HepG2 (cell line): ENCODE data around the gene TRPV4. TPM values are rescaled to one million over a fixed set of nuclear protein-coding genes. Genes with fewer than 3 reads are reported as not detected.
A peak's percentile ranks its signal among the peaks of the same experiment; 100 is the strongest.

Experiments
- BCL6 ChIP-seq: IDR thresholded peaks from 2 replicates; pipeline ENCODE4 v1.6.1; 2016; ENCODE audit warnings: missing genetic modification reagents, missing compliant biosample characterization
- CBX1 ChIP-seq: IDR thresholded peaks from one replicate; pipeline ENCODE4 v1.6.1; 2016; ENCODE audit warnings: antibody characterized with exemption, low read depth
- FLYWCH1 ChIP-seq: sonication (generic); formaldehyde crosslinking; IDR thresholded peaks from 2 replicates; pipeline ENCODE4 v1.8.1; 2023; ENCODE audit warnings: mild to moderate bottlenecking, missing genetic modification reagents
- GATAD1 ChIP-seq: IDR thresholded peaks from 2 replicates; pipeline ENCODE4 v1.6.1; 2016; ENCODE audit warnings: missing genetic modification reagents, missing compliant biosample characterization
- JDP2 ChIP-seq: sonication (generic); formaldehyde crosslinking; IDR thresholded peaks from 2 replicates; pipeline ENCODE4 v1.8.1; 2022; ENCODE audit warnings: missing genetic modification reagents, borderline replicate concordance
- MXD4 ChIP-seq: IDR thresholded peaks from 2 replicates; pipeline ENCODE4 v1.6.1; 2016; ENCODE audit warnings: mild to moderate bottlenecking, missing biosample characterization, missing genetic modification reagents
- NONO ChIP-seq, 2 experiments: fragments of 450-650 bp in 1 of 2; sonication (generic) in 1 of 2; formaldehyde crosslinking in 1 of 2; IDR thresholded peaks in 1 of 2; conservative IDR thresholded peaks in 1 of 2; 2 replicates each; pipeline versions ENCODE4 v1.6.1 to v1.8.0; 2017 to 2022; ENCODE audit warnings: mild to moderate bottlenecking in 1 of 2, missing genetic modification reagents in 1 of 2, moderate library complexity in 1 of 2
- NR2F2 ChIP-seq: IDR thresholded peaks from 2 replicates; pipeline ENCODE4 v1.6.1; 2012; ENCODE audit warnings: low read depth, inconsistent platforms, borderline replicate concordance
- PATZ1 ChIP-seq: sonication (generic); formaldehyde crosslinking; IDR thresholded peaks from 2 replicates; pipeline ENCODE4 v1.4.0; 2020; ENCODE audit warnings: missing genetic modification reagents
- PCBP1 ChIP-seq: fragments of 200-400 bp; formaldehyde crosslinking; IDR thresholded peaks from 2 replicates; pipeline ENCODE4 v1.6.1; 2017; ENCODE audit warnings: mild to moderate bottlenecking, low read depth, low read length, borderline replicate concordance
- PRMT3 ChIP-seq: sonication (generic); formaldehyde crosslinking; IDR thresholded peaks from 2 replicates; pipeline ENCODE4 v1.8.1; 2022; ENCODE audit warnings: low read depth, mild to moderate bottlenecking, moderate library complexity, missing genetic modification reagents, borderline replicate concordance
- RAD51 ChIP-seq: fragments of 450-650 bp; IDR thresholded peaks from 2 replicates; pipeline ENCODE4 v1.6.1; 2016; ENCODE audit warnings: borderline replicate concordance
- SCMH1 ChIP-seq: sonication (generic); formaldehyde crosslinking; IDR thresholded peaks from 2 replicates; pipeline ENCODE4 v1.9.0; 2021; ENCODE audit warnings: missing genetic modification reagents, mild to moderate bottlenecking, borderline replicate concordance
- SRSF1 ChIP-seq: fragments of 200-400 bp; formaldehyde crosslinking; optimal IDR thresholded peaks from 2 replicates; pipeline ENCODE3; 2017; ENCODE audit warnings: mild to moderate bottlenecking, low read depth, low read length, moderate library complexity
- ZBTB33 ChIP-seq: sonication (generic); formaldehyde crosslinking; IDR thresholded peaks from 2 replicates; pipeline ENCODE4 v1.4.0; 2020; ENCODE audit warnings: missing genetic modification reagents
- ZMYM2 ChIP-seq: sonication (generic); formaldehyde crosslinking; IDR thresholded peaks from 2 replicates; pipeline ENCODE4 v1.8.0; 2022; ENCODE audit warnings: mild to moderate bottlenecking, missing genetic modification reagents
- ZNF224 ChIP-seq: sonication (generic); formaldehyde crosslinking; IDR thresholded peaks from 2 replicates; pipeline ENCODE4 v1.5.0; 2020; ENCODE audit warnings: mild to moderate bottlenecking, missing genetic modification reagents
- ZNF512B ChIP-seq: sonication (generic); formaldehyde crosslinking; IDR thresholded peaks from 2 replicates; pipeline ENCODE4 v1.5.1; 2020; ENCODE audit warnings: missing genetic modification reagents, mild to moderate bottlenecking, borderline replicate concordance
- ZNF589 ChIP-seq: sonication (generic); formaldehyde crosslinking; conservative IDR thresholded peaks from 2 replicates; pipeline ENCODE4 v1.8.0; 2022; ENCODE audit warnings: mild to moderate bottlenecking, moderate library complexity, missing genetic modification reagents
- ZNF746 ChIP-seq: sonication (generic); formaldehyde crosslinking; IDR thresholded peaks from 2 replicates; pipeline ENCODE4 v1.8.0; 2022; ENCODE audit warnings: mild to moderate bottlenecking, missing genetic modification reagents
- ZNF770 ChIP-seq: sonication (generic); formaldehyde crosslinking; IDR thresholded peaks from 2 replicates; pipeline ENCODE4 v1.5.0; 2020; ENCODE audit warnings: mild to moderate bottlenecking, missing genetic modification reagents
- ZNF776 ChIP-seq: sonication (generic); formaldehyde crosslinking; IDR thresholded peaks from 2 replicates; pipeline ENCODE4 v1.4.0; 2020; ENCODE audit warnings: mild to moderate bottlenecking, missing genetic modification reagents
- ZSCAN31 ChIP-seq: sonication (generic); formaldehyde crosslinking; IDR thresholded peaks from 2 replicates; pipeline ENCODE4 v1.5.0; 2020; ENCODE audit warnings: low read depth, mild to moderate bottlenecking, missing genetic modification reagents
- polyA plus RNA-seq, 8 experiments: library from polyadenylated mRNA; depleted of rRNA in 3 of 8; stranded (reverse) in 7 of 8; unstranded in 1 of 8; fragments of >200 nt; fragmentation: Illumina TruSeq in 4 of 8; extraction: Trizol in 4 of 8; gene quantifications; 2 replicates each; pipeline versions ENCODE4 v1.2.1 to v1.2.3, GENCODE V29; 2011 to 2016; ENCODE audit warnings: low read depth in 4 of 8, missing spikeins in 1 of 8, mixed read lengths in 1 of 8; ENCODE audit not compliant: insufficient read depth in 1 of 8
- total RNA-seq, 5 experiments: library from RNA; depleted of rRNA; stranded (reverse); fragments of >200 nt; fragmentation: Illumina TruSeq; extraction: Trizol; gene quantifications; 2 replicates each; pipeline ENCODE4 v1.2.3, GENCODE V29; 2016; ENCODE audit warnings: low read depth in 1 of 5

The TRPV4 gene
- total and polyA plus RNA-seq, 2 of the 13 experiments (the other 11 are each of a cell fraction or from before 2014, with no cell fraction given) = 0.66 to 4.7 TPM

GRCh38 chr12:109822951-109823411 is 10.2 kb downstream of the TRPV4 start (continued):
- TF ChIP-seq ZBTB33 (CRISPR knock-in tag) (no peak), SRSF1 (peak; percentile 98), JDP2 (CRISPR knock-in tag) (no peak), MXD4 (CRISPR knock-in tag) (no peak), NONO (IDR thresholded peaks at IDR 0.05) (no peak), NONO (CRISPR knock-in tag; conservative IDR thresholded peaks at IDR 0.05) (no peak), ZNF746 (CRISPR knock-in tag) (no peak), BCL6 (no peak), NR2F2 (no peak), RAD51 (no peak), GATAD1 (CRISPR knock-in tag) (no peak), PATZ1 (peak; percentile 99), CBX1 (no peak), ZNF776 (CRISPR knock-in tag) (no peak), ZNF512B (CRISPR knock-in tag) (no peak), FLYWCH1 (CRISPR knock-in tag) (no peak), PRMT3 (CRISPR knock-in tag) (no peak), ZMYM2 (CRISPR knock-in tag) (no peak), PCBP1 (no peak), ZNF770 (CRISPR knock-in tag) (no peak), ZNF224 (CRISPR knock-in tag) (no peak), ZSCAN31 (CRISPR knock-in tag) (0 out of 2 replicates have a peak, but pooled peaks have one; percentile 68), ZNF589 (CRISPR knock-in tag) (no peak), SCMH1 (CRISPR knock-in tag) (no peak)
